Natural killer cell (primary cell): ENCODE results near the gene RAB11FIP3. TPM values are rescaled to one million over a fixed set of nuclear protein-coding genes. Genes with fewer than 3 reads are reported as not detected.

Source experiments
- ATAC-seq, 3 donors: fragments of 150-1000 bp in 2 of 3; fragments of 200-7000 bp in 1 of 3; cut with Tn5 transposase; 1 replicate in 1 of 3; 2 replicates in 2 of 3; pipeline ENCODE4 v1.10.0; 2021; ENCODE audit warnings: mild to moderate bottlenecking in 2 of 3, moderate library complexity in 2 of 3
- DNase-seq, 2 donors: peaks; one replicate each; pipeline versions ENCODE4 v3.0.0 to v3.0.0-alpha.2; 2013 to 2021; ENCODE audit warnings: mixed read lengths in 1 of 2
- H3K27ac ChIP-seq: one replicate; pipeline ENCODE4 v1.5.1; 2013; ENCODE audit warnings: mild to moderate bottlenecking, low read length
- H3K27me3 ChIP-seq: one replicate; pipeline ENCODE4 v1.6.1; 2013; ENCODE audit warnings: low read length; ENCODE audit not compliant: control insufficient read depth, insufficient read depth
- H3K36me3 ChIP-seq: one replicate; pipeline ENCODE4 v1.6.1; 2013; ENCODE audit warnings: low read length; ENCODE audit not compliant: control insufficient read depth, insufficient read depth
- H3K4me1 ChIP-seq: one replicate; pipeline ENCODE4 v1.6.1; 2013; ENCODE audit warnings: low read length; ENCODE audit not compliant: control insufficient read depth, insufficient read depth
- H3K4me3 ChIP-seq: one replicate; pipeline ENCODE4 v1.5.1; 2013; ENCODE audit warnings: low read length
- H3K9me3 ChIP-seq: one replicate; pipeline ENCODE4 v1.6.1; 2013; ENCODE audit warnings: low read length; ENCODE audit not compliant: control insufficient read depth, insufficient read depth
- H3K27ac Mint-ChIP-seq, 2 donors: one replicate each; pipeline ENCODE4 v1.8.0; 2022; ENCODE audit warnings: mild to moderate bottlenecking in 2 of 2, mixed read lengths in 2 of 2, moderate library complexity in 1 of 2
- H3K27me3 Mint-ChIP-seq, 2 donors: one replicate each; pipeline ENCODE4 v1.8.0; 2022; ENCODE audit warnings: low read depth in 2 of 2, mixed read lengths in 2 of 2
- H3K36me3 Mint-ChIP-seq: one replicate; pipeline ENCODE4 v1.8.0; 2022; ENCODE audit warnings: mixed read lengths
- H3K4me1 Mint-ChIP-seq, 2 donors: one replicate each; pipeline ENCODE4 v1.8.0; 2022; ENCODE audit warnings: mixed read lengths in 2 of 2
- H3K4me3 Mint-ChIP-seq: one replicate; pipeline ENCODE4 v1.8.0; 2022; ENCODE audit warnings: mild to moderate bottlenecking, moderate library complexity, mixed read lengths
- H3K9me3 Mint-ChIP-seq, 2 donors: one replicate each; pipeline ENCODE4 v1.8.0; 2022; ENCODE audit warnings: mixed read lengths in 2 of 2
- WGBS: methylation state at CpG from one replicate; pipeline ENCODE4 v1.1.7; 2013; ENCODE audit warnings: missing lambda C conversion rate; ENCODE audit not compliant: insufficient coverage; 5-methylcytosine and 5-hydroxymethylcytosine counted together
- intact Hi-C: fragments of 100-400 bp; cut with micrococcal nuclease; formaldehyde crosslinking; loops from one replicate; pipeline ENCODE4 v1.14.2; 2022
- total RNA-seq, 4 donors: library from RNA; stranded (reverse); fragments of 120-200 nt in 1 of 4; gene quantifications; one replicate each; pipeline versions ENCODE4 v1.2.3 to v1.2.4, GENCODE V29; 2013 to 2022
- TF ChIP-seq, protein P1 (sequence below): fragments of 200-600 bp; IDR thresholded peaks from one replicate; pipeline ENCODE4 v1.8.0; 2022; ENCODE audit warnings: antibody characterized with exemption

The RAB11FIP3 gene
- total RNA-seq, 3 donors from 2014 or later (not counting 1 experiment from before 2014, with no cell fraction given), result 51.0 to 61.2 (median 55.3) TPM

DNA sequence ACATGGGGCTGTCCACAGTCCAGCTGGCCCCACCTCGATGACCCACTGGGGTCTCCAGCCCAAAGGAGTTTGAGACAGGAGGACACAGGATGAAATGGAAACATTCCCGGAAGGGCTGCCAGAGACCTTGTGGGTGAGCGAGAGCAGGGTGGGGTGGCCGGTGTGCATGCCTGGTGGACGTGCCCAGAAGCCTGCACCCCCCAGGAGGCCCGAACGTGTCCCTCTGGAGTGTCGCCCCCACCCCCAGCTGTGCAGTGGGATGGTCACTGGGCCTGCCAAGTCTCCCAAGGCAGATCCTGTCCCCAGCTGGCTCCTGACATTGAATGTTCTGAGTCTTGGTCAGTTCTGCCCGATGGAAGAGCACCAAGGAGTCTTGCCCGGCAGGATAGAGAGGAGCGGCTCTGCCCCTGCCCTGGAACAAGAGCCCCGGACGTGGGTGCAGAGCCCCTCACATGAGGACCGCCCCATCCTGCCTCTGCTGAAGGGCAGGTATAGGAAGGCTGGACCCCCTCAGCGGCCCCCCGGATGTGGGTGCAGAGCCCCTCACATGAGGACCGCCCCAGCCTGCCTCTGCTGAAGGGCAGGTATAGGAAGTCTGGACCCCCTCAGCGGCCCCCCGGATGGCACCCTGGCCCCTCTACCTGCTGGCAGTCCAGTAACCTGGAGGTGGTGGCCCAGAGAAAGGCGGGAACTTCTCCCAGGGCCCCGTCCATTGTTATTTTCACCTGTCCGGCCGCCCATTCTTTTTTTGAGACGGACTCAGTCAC lies 99.0 kb downstream of the RAB11FIP3 start:
- Histone ChIP-seq H3K27ac (no peak overlapping the region), H3K27me3 (no peaks in the 10 kb centered on the region), H3K4me1 (peaks cover 38% of the 10 kb centered on the region), H3K4me3 (no peak overlapping the region), H3K36me3 (no peaks in the 10 kb centered on the region), H3K9me3 (no peaks in the 10 kb centered on the region)
- Mint-ChIP-seq H3K4me1 (peaks cover 14 to 25% of the 10 kb centered on the region in 2 donors), H3K9me3 (no peaks in the 10 kb centered on the region), H3K27ac (peak overlapping the region; percentile 16 to 42), H3K4me3 (no peak overlapping the region), H3K36me3 (no peaks in the 10 kb centered on the region), H3K27me3 (no peaks in the 10 kb centered on the region)
- intact Hi-C loops, result no loop called here
- TF ChIP-seq, protein P1, sequence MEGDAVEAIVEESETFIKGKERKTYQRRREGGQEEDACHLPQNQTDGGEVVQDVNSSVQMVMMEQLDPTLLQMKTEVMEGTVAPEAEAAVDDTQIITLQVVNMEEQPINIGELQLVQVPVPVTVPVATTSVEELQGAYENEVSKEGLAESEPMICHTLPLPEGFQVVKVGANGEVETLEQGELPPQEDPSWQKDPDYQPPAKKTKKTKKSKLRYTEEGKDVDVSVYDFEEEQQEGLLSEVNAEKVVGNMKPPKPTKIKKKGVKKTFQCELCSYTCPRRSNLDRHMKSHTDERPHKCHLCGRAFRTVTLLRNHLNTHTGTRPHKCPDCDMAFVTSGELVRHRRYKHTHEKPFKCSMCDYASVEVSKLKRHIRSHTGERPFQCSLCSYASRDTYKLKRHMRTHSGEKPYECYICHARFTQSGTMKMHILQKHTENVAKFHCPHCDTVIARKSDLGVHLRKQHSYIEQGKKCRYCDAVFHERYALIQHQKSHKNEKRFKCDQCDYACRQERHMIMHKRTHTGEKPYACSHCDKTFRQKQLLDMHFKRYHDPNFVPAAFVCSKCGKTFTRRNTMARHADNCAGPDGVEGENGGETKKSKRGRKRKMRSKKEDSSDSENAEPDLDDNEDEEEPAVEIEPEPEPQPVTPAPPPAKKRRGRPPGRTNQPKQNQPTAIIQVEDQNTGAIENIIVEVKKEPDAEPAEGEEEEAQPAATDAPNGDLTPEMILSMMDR, result no peak
- DNase-seq (no peak), ATAC-seq (no peak)
- 93% methylated on average over 24 of the region's 24 CpGs for WGBS

- Mint-ChIP-seq H3K9me3 (no peaks in the 10 kb centered on the region), H3K4me1 (peaks cover 19 to 32% of the 10 kb centered on the region in 2 donors), H3K36me3 (no peaks in the 10 kb centered on the region), H3K27me3 (no peaks in the 10 kb centered on the region), H3K4me3 (no peak overlapping the region), H3K27ac (peak overlapping the region; percentile 58 to 86)
- H3K9me3 ChIP-seq, result no peaks in the 10 kb centered on the region
- DNase-seq (no peak), ATAC-seq (no peak)
- intact Hi-C loops, result no loop called here
- TF ChIP-seq, protein P1, result no peak
- no peak overlapping the region for H3K4me3 ChIP-seq
- H3K4me1 ChIP-seq, result peaks cover 45% of the 10 kb centered on the region
- no peak overlapping the region for H3K27ac ChIP-seq
- 85% methylated on average over 8 of the region's 8 CpGs for WGBS
- H3K36me3 ChIP-seq, result no peaks in the 10 kb centered on the region
- no peaks in the 10 kb centered on the region for H3K27me3 ChIP-seq
These were observed 99.7 kb downstream of the RAB11FIP3 start for GRCh38 chr16:525123-525519.

DNA sequence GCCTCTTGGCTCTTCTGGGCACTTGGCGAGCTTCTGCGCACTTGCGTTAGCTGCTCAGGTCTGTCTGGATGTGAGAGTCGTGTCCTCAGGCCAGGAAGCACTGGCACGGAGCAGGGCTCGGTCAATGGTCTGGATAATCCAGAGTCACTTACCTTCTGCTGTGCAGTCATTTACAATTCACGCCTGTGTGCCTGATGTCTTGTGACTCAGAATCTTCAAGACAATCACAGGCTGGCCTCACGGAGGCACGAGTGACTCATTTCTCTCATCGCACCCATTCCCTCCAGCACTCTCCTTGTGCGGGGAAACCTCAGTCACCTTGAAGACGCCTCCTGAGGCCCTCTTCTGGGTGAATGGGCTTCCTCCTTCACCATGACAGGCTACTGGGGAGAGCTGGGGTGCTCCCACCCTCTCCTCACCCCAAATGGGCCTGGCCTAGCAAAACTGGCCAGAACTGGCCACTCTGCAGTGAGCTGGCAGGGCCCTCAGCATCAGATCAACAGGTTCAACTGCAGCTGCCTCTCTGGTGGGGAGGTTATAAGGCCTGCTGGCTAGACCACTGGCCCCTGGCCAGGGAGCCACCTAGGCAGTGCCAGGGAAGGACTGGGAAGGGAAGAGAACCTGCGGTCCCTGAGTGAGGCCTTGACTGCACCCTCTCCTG lies 100.2 kb downstream of the RAB11FIP3 start:
- Histone ChIP-seq H3K4me1 (peaks cover 50% of the 10 kb centered on the region), H3K4me3 (no peak overlapping the region), H3K27ac (no peak overlapping the region), H3K36me3 (no peaks in the 10 kb centered on the region), H3K9me3 (no peaks in the 10 kb centered on the region), H3K27me3 (no peaks in the 10 kb centered on the region)
- TF ChIP-seq, protein P1, result no peak
- intact Hi-C loops, result loop anchor here (2.0 kb wide), 1 partner anchor 133 kb away; no protein-coding TSS in a partner anchor
- Mint-ChIP-seq H3K27me3 (no peaks in the 10 kb centered on the region), H3K9me3 (no peaks in the 10 kb centered on the region), H3K36me3 (no peaks in the 10 kb centered on the region), H3K27ac (peak overlapping the region; percentile 58 to 86), H3K4me3 (peak overlapping the region; percentile 35), H3K4me1 (peaks cover 24 to 37% of the 10 kb centered on the region in 2 donors)
- DNase-seq (peak in 1 of 2 donors; percentile 62), ATAC-seq (peak in 1 of 3 donors; percentile 1)
- WGBS, result 64% methylated on average over 13 of the region's 13 CpGs
